ENCODE measurements around the gene FMN1. TPM values are rescaled to one million over a fixed set of nuclear protein-coding genes. Genes with fewer than 3 reads are reported as not detected.
"Not testable (repeated sequence)": the region's sequence is repeated elsewhere in the genome, so short reads cannot be mapped to it uniquely, and the experiment has no call there.

FMN1 gene
- total RNA-seq, 2 donors from 2014 or later, result 0.60 to 1.1 TPM

- 91 to 100% methylated on average over 3 of the region's 3 CpGs for WGBS, 2 experiments (ENCODE audit: insufficient coverage in 1 of 2, insufficient read length in 1 of 2)
- no peaks in the 10 kb centered on the region for H3K27me3 ChIP-seq (ENCODE audit: control insufficient read depth, insufficient read depth, low read length, poor library complexity, severe bottlenecking)
- Mint-ChIP-seq H3K27me3 (ENCODE audit: insufficient read depth) (no peaks in the 10 kb centered on the region), H3K27ac (no peak overlapping the region), H3K9me3 (no peaks in the 10 kb centered on the region), H3K36me3 (ENCODE audit: low read depth) (no peaks in the 10 kb centered on the region), H3K4me1 (no peaks in the 10 kb centered on the region), H3K4me3 (no peak overlapping the region)
- DNase-seq, result no peak
- no peak overlapping the region for H3K4me3 ChIP-seq (ENCODE audit: low read length)
- H3K9me3 ChIP-seq (ENCODE audit: control insufficient read depth, low read length), result no peaks in the 10 kb centered on the region
- no peak overlapping the region for H3K27ac ChIP-seq (ENCODE audit: low read depth, low read length)
- no peaks in the 10 kb centered on the region for H3K4me1 ChIP-seq (ENCODE audit: control insufficient read depth, insufficient read depth, low read length)
- H3K36me3 ChIP-seq (ENCODE audit: control insufficient read depth, insufficient read depth, low read length), result no peaks in the 10 kb centered on the region
- TF ChIP-seq CTCF (conservative IDR thresholded peaks at IDR 0.05), result no peak
- H3K9ac ChIP-seq (ENCODE audit: extremely low read depth, low read length, poor library complexity, severe bottlenecking), result no peak overlapping the region
Measured at GRCh38 chr15:33074212-33074611, 120.3 kb downstream of the FMN1 start.

- Histone ChIP-seq H3K4me3 (ENCODE audit: low read length) (no peak overlapping the region), H3K27me3 (ENCODE audit: control insufficient read depth, insufficient read depth, low read length, poor library complexity, severe bottlenecking) (no peaks in the 10 kb centered on the region), H3K9ac (ENCODE audit: extremely low read depth, low read length, poor library complexity, severe bottlenecking) (no peak overlapping the region), H3K9me3 (ENCODE audit: control insufficient read depth, low read length) (no peaks in the 10 kb centered on the region), H3K36me3 (ENCODE audit: control insufficient read depth, insufficient read depth, low read length) (no peaks in the 10 kb centered on the region), H3K27ac (ENCODE audit: low read depth, low read length) (no peak overlapping the region), H3K4me1 (ENCODE audit: control insufficient read depth, insufficient read depth, low read length) (no peaks in the 10 kb centered on the region)
- H3K4me3 Mint-ChIP-seq, result no peak overlapping the region
- peaks cover 21% of the 10 kb centered on the region for H3K4me1 Mint-ChIP-seq
- H3K27ac Mint-ChIP-seq, result no peak overlapping the region
- no peak for DNase-seq
- no peaks in the 10 kb centered on the region for H3K9me3 Mint-ChIP-seq
- 93 to 95% methylated on average over 3 of the region's 3 CpGs for WGBS, 2 experiments (ENCODE audit: insufficient coverage in 1 of 2, insufficient read length in 1 of 2)
- H3K36me3 Mint-ChIP-seq (ENCODE audit: low read depth), result no peaks in the 10 kb centered on the region
- TF ChIP-seq CTCF (conservative IDR thresholded peaks at IDR 0.05), result no peak
- H3K27me3 Mint-ChIP-seq (ENCODE audit: insufficient read depth), result peaks cover 10% of the 10 kb centered on the region
Measured at GRCh38 chr15:33071451-33071850, 123.1 kb downstream of the FMN1 start.

GRCh38 chr15:33069903-33070302, 124.6 kb downstream of the FMN1 start:
- H3K27ac Mint-ChIP-seq; H3K4me1 ChIP-seq (ENCODE audit: control insufficient read depth, insufficient read depth, low read length); H3K27ac ChIP-seq (ENCODE audit: low read depth, low read length); H3K36me3 ChIP-seq (ENCODE audit: control insufficient read depth, insufficient read depth, low read length); H3K4me3 Mint-ChIP-seq; H3K4me3 ChIP-seq (ENCODE audit: low read length); H3K36me3 Mint-ChIP-seq (ENCODE audit: low read depth); DNase-seq; H3K9me3 ChIP-seq (ENCODE audit: control insufficient read depth, low read length); H3K27me3 ChIP-seq (ENCODE audit: control insufficient read depth, insufficient read depth, low read length, poor library complexity, severe bottlenecking); H3K9ac ChIP-seq (ENCODE audit: extremely low read depth, low read length, poor library complexity, severe bottlenecking); H3K9me3 Mint-ChIP-seq: not testable (repeated sequence)
- H3K27me3 Mint-ChIP-seq (ENCODE audit: insufficient read depth), result peaks cover 10% of the 10 kb centered on the region
- H3K4me1 Mint-ChIP-seq, result peaks cover 21% of the 10 kb centered on the region
- 83 to 92% methylated on average over 2 to 16 of the region's 16 CpGs for WGBS, 2 experiments (ENCODE audit: insufficient coverage in 1 of 2, insufficient read length in 1 of 2)

GRCh38 chr15:33069161-33069560, 125.4 kb downstream of the FMN1 start:
- DNase-seq, result peak; percentile 49
- Mint-ChIP-seq H3K4me3 (no peak overlapping the region), H3K27me3 (ENCODE audit: insufficient read depth) (peaks cover 10% of the 10 kb centered on the region)

More at GRCh38 chr15:33069161-33069560, 125.4 kb downstream of the FMN1 start:
- H3K4me1 ChIP-seq (ENCODE audit: control insufficient read depth, insufficient read depth, low read length), result no peaks in the 10 kb centered on the region
- no peak for TF ChIP-seq CTCF (conservative IDR thresholded peaks at IDR 0.05)
- H3K4me3 ChIP-seq (ENCODE audit: low read length), result no peak overlapping the region
- Mint-ChIP-seq H3K4me1 (peaks cover 26% of the 10 kb centered on the region), H3K27ac (no peak overlapping the region), H3K36me3 (ENCODE audit: low read depth) (no peaks in the 10 kb centered on the region), H3K9me3 (no peaks in the 10 kb centered on the region)
- no peaks in the 10 kb centered on the region for H3K27me3 ChIP-seq (ENCODE audit: control insufficient read depth, insufficient read depth, low read length, poor library complexity, severe bottlenecking)
- H3K9ac ChIP-seq (ENCODE audit: extremely low read depth, low read length, poor library complexity, severe bottlenecking), result no peak overlapping the region
- no peaks in the 10 kb centered on the region for H3K36me3 ChIP-seq (ENCODE audit: control insufficient read depth, insufficient read depth, low read length)
- no peaks in the 10 kb centered on the region for H3K9me3 ChIP-seq (ENCODE audit: control insufficient read depth, low read length)
- no peak overlapping the region for H3K27ac ChIP-seq (ENCODE audit: low read depth, low read length)

Data from endodermal cell (in vitro differentiated cells).